HG03558 (cell line): ENCODE results near the gene PKLR.
"Not testable (repeated sequence)": the region's sequence is repeated elsewhere in the genome, so short reads cannot be mapped to it uniquely, and the experiment has no call there.

ENCODE experiments used
- ATAC-seq: cut with Tn5 transposase; IDR thresholded peaks from one replicate; pipeline ENCODE4 v1.9.1; 2021; ENCODE audit warnings: moderate number of reproducible peaks; ENCODE audit not compliant: unreplicated experiment; ENCODE audit errors: extremely low read depth

PKLR gene

GRCh38 chr1:155261852-155262673 lies 39.2 kb downstream of the PKLR start, which contains the start of gene SCAMP3:
Gene SCAMP3 (minus strand): TSS chr1:155262360. CDS start chr1:155262151, 209 bp downstream.
- peak; percentile 56 for ATAC-seq

DNA sequence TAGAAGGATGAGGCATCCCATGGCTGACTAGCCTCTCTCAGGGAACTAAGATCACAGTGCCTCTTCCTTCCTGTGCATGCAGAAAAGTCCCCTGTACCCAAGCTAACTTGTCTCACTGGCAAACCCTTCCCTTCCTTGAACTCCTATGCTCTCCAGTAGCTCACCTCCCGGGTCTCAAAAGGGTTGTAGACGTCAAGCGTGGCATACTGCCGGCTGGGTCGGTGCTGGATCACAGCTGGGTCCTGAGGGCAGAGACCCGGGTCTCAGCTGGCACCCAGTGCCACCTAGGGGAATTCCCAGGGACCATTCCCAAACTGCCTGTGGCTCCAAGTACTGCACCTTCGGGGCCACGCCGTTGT lies 39.8 kb downstream of the PKLR start:
- no peak for ATAC-seq

- ATAC-seq = no peak
Measured at GRCh38 chr1:155260276-155260675, 41.0 kb downstream of the PKLR start.

- no peak for ATAC-seq
Measured at GRCh38 chr1:155256058-155256852, 45.0 kb downstream of the PKLR start.

DNA sequence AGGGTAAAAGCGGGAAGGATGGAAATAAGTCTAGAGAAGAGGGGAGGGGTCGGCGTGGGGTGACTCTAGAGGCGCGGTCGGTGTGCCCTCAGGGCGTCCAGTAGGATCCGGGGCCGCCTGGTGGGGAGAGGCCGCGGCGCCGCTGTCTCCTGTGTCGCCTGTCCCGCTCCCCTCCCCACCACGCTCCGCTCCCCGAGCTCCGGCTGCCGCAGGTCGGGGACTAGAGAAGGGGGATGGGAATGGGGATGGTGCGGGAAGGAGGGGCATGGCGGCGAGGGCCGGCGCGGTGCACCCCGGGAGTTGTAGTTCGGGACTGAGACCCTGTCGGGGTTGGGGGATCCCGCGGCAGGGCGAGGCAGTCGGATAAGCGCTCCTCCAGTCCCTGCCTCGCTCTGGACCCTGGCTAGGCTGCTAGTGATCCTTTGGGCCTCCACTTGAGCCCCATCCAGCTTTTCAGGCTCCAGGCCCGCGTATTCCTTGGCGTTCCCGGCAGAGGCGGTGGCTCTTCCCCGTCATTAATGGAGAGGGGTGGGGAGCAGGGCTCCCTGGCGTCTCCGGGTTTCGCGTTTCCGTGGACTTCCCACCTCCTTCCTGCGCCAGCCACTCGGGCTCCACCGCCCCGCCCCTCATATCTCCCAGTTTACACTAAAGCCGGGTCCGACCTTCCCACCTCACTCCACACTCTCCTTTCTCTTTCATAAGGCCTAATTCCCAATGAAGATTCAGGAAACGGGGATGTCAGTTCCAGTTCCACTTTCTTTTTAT lies 45.8 kb downstream of the PKLR start, which contains the start of gene ENTREP3:
ENTREP3 (minus strand) TSS at position 241 of the 765 bp plus-strand sequence. CDS start 606 bp downstream, outside the sequence.
- ATAC-seq = no peak

GRCh38 chr1:155254714-155255242 lies 46.5 kb downstream of the PKLR start:
- ATAC-seq = no peak

- ATAC-seq = no peak
Measured at GRCh38 chr1:155254228-155254713, 47.0 kb downstream of the PKLR start.

- no peak for ATAC-seq
Measured at GRCh38 chr1:155253797-155254196, 47.4 kb downstream of the PKLR start.

- ATAC-seq = no peak
Measured at GRCh38 chr1:155253208-155253607, 48.0 kb downstream of the PKLR start.

- no peak for ATAC-seq
Measured at GRCh38 chr1:155251566-155251965, 49.7 kb downstream of the PKLR start.

DNA sequence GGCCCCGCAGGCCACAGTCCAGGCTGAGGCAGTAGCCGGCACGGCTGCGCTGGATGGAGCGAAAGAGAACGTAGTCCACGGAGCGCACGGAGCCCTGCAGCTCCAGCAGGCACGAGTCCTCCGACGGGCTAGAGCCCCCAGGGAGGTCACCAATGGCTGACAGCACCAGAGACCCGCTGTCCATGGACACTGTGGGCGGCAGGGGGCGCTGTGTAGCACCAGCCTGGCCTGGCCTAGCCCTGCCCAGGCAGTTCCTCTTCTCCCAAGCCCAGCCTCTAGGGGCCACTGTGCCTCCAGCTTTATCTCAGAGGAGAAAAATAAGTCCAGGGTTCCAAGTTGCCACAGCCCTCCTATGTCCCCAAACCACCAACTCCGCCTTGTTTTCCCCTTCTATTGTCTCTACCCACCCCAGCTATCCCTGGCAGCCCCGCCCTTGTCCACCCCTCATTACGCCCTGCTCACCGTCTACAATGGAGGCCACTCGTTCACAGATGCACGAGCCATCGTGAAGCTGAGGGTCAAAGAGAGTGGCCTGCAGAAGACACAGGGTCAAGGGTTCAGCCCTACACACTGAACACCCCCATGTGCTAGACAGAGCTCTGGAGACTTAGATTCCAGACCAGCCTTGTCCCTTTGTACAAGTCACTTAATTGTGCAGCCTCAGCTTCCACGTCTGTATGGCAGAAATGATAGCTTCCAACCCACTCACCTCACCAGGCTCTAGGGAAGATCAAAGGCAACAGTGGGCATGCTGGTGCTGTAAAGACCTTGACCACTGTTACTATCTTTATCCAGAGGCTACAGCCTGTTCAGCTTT lies 50.4 kb downstream of the PKLR start:
- no peak for ATAC-seq

DNA sequence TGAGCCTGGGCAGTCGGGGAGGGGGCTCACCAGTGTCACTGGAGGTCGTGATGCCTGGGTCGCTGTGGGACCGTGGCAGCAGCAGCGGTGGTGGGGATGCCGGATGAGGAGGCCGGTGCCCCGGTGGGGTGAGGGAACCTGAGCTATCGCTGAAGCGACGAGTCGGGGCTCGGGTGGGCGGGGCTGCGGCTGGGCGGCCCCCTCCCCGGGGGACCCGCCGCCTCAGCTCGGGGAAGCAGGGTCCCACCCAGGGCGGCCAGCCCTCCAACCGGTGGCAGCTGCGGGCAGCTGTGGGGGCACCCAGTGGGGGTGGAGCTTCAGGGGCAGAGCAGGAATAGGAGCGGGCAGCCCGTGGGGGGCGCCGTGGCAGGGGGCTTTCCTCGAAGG lies 51.0 kb downstream of the PKLR start:
- no peak for ATAC-seq

GRCh38 chr1:155247667-155248553 lies 53.3 kb downstream of the PKLR start:
- ATAC-seq = no peak

- not testable (repeated sequence) for ATAC-seq
Measured at GRCh38 chr1:155246796-155247195, 54.4 kb downstream of the PKLR start.

- no peak for ATAC-seq
Measured at GRCh38 chr1:155245163-155245524, 56.1 kb downstream of the PKLR start.

DNA sequence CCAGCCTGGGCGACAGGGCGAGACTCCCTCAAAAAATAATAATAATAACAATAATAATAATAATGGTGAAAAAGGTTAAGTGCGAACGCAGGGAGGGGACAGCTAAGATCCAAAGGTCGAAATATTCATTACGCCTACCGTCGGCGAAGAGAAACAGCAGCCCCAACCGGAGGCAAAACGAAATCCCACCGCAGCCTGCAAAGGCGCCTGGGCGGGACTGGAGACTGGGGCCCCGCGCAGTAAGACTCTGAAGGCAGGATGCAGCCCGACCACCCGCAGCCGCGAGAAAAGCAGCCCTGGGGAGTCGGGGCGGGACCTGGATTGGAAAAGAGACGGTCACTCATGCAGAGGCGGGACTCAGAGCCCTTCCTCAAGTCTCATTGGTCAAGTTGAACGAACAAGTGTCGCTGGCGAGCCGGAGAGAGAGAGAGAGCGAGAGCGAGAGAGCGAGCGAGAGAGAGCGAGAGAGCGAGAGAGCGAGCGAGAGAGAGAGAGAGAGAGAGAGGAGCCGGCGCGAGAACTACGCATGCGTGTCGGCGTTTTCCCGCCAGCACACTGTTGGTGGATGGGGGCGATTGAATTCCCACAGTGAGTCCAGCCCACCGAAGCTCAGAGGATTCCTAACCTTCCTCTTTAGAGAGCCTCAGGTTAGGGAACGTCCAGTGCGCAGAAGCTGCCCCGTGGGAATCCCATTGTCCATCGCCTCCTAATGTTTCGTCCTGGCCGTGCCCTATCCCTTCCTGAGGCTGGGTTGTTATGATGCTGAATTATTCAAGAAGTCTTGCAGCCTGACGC lies 56.7 kb downstream of the PKLR start:
- ATAC-seq = peak; percentile 66

DNA sequence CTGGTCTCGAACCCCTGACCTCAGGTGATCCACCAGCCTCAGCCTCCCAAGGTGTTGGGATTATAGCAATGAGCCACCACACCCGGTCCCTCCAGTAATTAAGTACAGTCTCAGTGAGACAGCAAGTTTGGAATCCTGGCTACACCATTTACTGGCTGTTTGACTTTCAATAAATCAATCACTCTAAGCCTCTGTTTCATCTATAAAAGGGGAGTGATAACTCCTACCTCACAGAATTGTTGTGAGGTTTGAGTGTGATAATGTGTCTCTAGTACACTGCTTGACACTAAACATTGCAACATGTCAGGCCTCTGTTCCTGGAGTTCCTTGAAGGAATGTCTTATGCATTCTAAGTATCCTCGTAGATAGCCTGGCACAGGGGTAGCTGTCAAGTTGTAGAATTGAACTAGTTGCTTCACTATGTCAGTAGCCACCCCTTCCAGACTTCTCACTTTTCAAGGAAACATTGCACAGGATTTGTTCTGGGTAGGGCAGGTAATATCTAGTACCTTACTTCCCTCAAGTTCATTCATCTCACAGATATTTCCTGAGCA lies 58.4 kb downstream of the PKLR start:
- ATAC-seq = no peak
